ENCODE measurements around the gene GLCCI1.

GLCCI1 gene

GRCh38 chr7:8051998-8052397 lies 83.4 kb downstream of the GLCCI1 start:
- TF ChIP-seq POLR2AphosphoS5 (IDR thresholded peaks at IDR 0.05; ENCODE audit: low read depth) (no peak), REST (IDR thresholded peaks at IDR 0.05; ENCODE audit: insufficient replicate concordance, low read depth) (no peak), SPI1 (IDR thresholded peaks at IDR 0.05; ENCODE audit: borderline replicate concordance, low read depth) (no peak), GABPA (IDR thresholded peaks at IDR 0.05; ENCODE audit: low read depth) (no peak), CTCF (IDR thresholded peaks at IDR 0.05; ENCODE audit: insufficient read depth, low read length) (no peak)
- no peak for DNase-seq (ENCODE audit: low read depth in 1 of 2, low spot score in 1 of 2)
- Histone ChIP-seq H3K4me3 (replicated peaks; ENCODE audit: insufficient read depth, low read length) (no peak overlapping the region), H3K27me3 (ENCODE audit: insufficient read depth, poor library complexity, severe bottlenecking) (no peaks in the 10 kb centered on the region), H3K27ac (replicated peaks) (no peak overlapping the region)

GRCh38 chr7:8052824-8053223 lies 84.2 kb downstream of the GLCCI1 start:
- H3K27me3 ChIP-seq (ENCODE audit: insufficient read depth, poor library complexity, severe bottlenecking), result no peaks in the 10 kb centered on the region
- H3K4me3 ChIP-seq (replicated peaks; ENCODE audit: insufficient read depth, low read length), result no peak overlapping the region
- TF ChIP-seq CTCF (IDR thresholded peaks at IDR 0.05; ENCODE audit: insufficient read depth, low read length), result no peak
- TF ChIP-seq POLR2AphosphoS5 (IDR thresholded peaks at IDR 0.05; ENCODE audit: low read depth), result no peak
- TF ChIP-seq SPI1 (IDR thresholded peaks at IDR 0.05; ENCODE audit: borderline replicate concordance, low read depth), result no peak
- TF ChIP-seq GABPA (IDR thresholded peaks at IDR 0.05; ENCODE audit: low read depth), result no peak
- TF ChIP-seq REST (IDR thresholded peaks at IDR 0.05; ENCODE audit: insufficient replicate concordance, low read depth), result no peak
- H3K27ac ChIP-seq (replicated peaks), result no peak overlapping the region
- no peak for DNase-seq (ENCODE audit: low read depth in 1 of 2, low spot score in 1 of 2)

DNA sequence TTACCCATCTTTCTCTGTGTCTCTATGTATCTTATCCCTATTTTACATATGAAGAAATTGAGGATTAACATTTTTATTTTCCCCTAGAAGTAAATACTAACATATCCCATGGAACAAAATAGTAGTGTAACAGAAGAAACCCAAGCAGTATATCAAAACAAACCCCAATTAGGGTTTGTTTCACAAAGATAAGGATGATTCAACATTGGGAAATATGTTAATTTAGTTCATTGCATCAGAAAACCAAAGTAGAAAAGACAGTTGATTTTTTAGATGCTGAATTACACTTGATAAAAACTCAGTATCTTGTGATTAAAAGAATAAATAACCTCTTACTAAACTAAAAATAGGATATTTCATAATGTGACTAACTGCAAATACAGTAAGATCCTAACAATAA lies 87.8 kb downstream of the GLCCI1 start:
- Histone ChIP-seq H3K4me3 (replicated peaks; ENCODE audit: insufficient read depth, low read length) (no peak overlapping the region), H3K27me3 (ENCODE audit: insufficient read depth, poor library complexity, severe bottlenecking) (no peaks in the 10 kb centered on the region), H3K27ac (replicated peaks) (no peak overlapping the region)
- TF ChIP-seq GABPA (IDR thresholded peaks at IDR 0.05; ENCODE audit: low read depth), result no peak
- TF ChIP-seq CTCF (IDR thresholded peaks at IDR 0.05; ENCODE audit: insufficient read depth, low read length), result no peak
- no peak for TF ChIP-seq SPI1 (IDR thresholded peaks at IDR 0.05; ENCODE audit: borderline replicate concordance, low read depth)
- no peak for TF ChIP-seq REST (IDR thresholded peaks at IDR 0.05; ENCODE audit: insufficient replicate concordance, low read depth)
- no peak for TF ChIP-seq POLR2AphosphoS5 (IDR thresholded peaks at IDR 0.05; ENCODE audit: low read depth)
- DNase-seq (ENCODE audit: low read depth in 1 of 2, low spot score in 1 of 2), result no peak
